ENCODE results near the gene OSBPL3.

The OSBPL3 gene

GRCh38 chr7:24861336-24861735 lies 118.6 kb downstream of the OSBPL3 start:
- no peak for TF ChIP-seq CTCF (IDR thresholded peaks at IDR 0.05; ENCODE audit: low read length, missing control alignments)
- DNase-seq (ENCODE audit: low read depth), result no peak
- H3K4me3 ChIP-seq (replicated peaks; ENCODE audit: low read depth, low read length), result no peak overlapping the region

GRCh38 chr7:24860611-24861010 lies 119.4 kb downstream of the OSBPL3 start:
- DNase-seq (ENCODE audit: low read depth), result no peak
- no peak for TF ChIP-seq CTCF (IDR thresholded peaks at IDR 0.05; ENCODE audit: low read length, missing control alignments)
- no peak overlapping the region for H3K4me3 ChIP-seq (replicated peaks; ENCODE audit: low read depth, low read length)

- no peak for TF ChIP-seq CTCF (IDR thresholded peaks at IDR 0.05; ENCODE audit: low read length, missing control alignments)
- no peak overlapping the region for H3K4me3 ChIP-seq (replicated peaks; ENCODE audit: low read depth, low read length)
- DNase-seq (ENCODE audit: low read depth), result no peak
Measured at GRCh38 chr7:24858108-24858977, 121.6 kb downstream of the OSBPL3 start.

- TF ChIP-seq CTCF (IDR thresholded peaks at IDR 0.05; ENCODE audit: low read length, missing control alignments), result no peak
- H3K4me3 ChIP-seq (replicated peaks; ENCODE audit: low read depth, low read length), result no peak overlapping the region
- DNase-seq (ENCODE audit: low read depth), result no peak
Measured at GRCh38 chr7:24857623-24858022, 122.4 kb downstream of the OSBPL3 start.

- H3K4me3 ChIP-seq (replicated peaks; ENCODE audit: low read depth, low read length), result no peak overlapping the region
- DNase-seq (ENCODE audit: low read depth), result no peak
- no peak for TF ChIP-seq CTCF (IDR thresholded peaks at IDR 0.05; ENCODE audit: low read length, missing control alignments)
Measured at GRCh38 chr7:24854866-24855265, 125.1 kb downstream of the OSBPL3 start.

GRCh38 chr7:24851786-24852185 lies 128.2 kb downstream of the OSBPL3 start:
- DNase-seq (ENCODE audit: low read depth), result peak; percentile 17
- no peak for TF ChIP-seq CTCF (IDR thresholded peaks at IDR 0.05; ENCODE audit: low read length, missing control alignments)
- no peak overlapping the region for H3K4me3 ChIP-seq (replicated peaks; ENCODE audit: low read depth, low read length)

GRCh38 chr7:24848878-24849277 lies 131.1 kb downstream of the OSBPL3 start:
- H3K4me3 ChIP-seq (replicated peaks; ENCODE audit: low read depth, low read length), result no peak overlapping the region
- no peak for DNase-seq (ENCODE audit: low read depth)
- TF ChIP-seq CTCF (IDR thresholded peaks at IDR 0.05; ENCODE audit: low read length, missing control alignments), result no peak

Data from fibroblast of pulmonary artery (primary cell).